GM15510 (cell line): ENCODE measurements around the gene CAVIN2.

Experiments used
- POLR2A ChIP-seq: IDR thresholded peaks from 3 replicates; pipeline ENCODE4 v1.6.1; 2011; ENCODE audit warnings: borderline replicate concordance; ENCODE audit not compliant: insufficient read length; ENCODE audit errors: extremely low read depth

CAVIN2 gene, protein sequence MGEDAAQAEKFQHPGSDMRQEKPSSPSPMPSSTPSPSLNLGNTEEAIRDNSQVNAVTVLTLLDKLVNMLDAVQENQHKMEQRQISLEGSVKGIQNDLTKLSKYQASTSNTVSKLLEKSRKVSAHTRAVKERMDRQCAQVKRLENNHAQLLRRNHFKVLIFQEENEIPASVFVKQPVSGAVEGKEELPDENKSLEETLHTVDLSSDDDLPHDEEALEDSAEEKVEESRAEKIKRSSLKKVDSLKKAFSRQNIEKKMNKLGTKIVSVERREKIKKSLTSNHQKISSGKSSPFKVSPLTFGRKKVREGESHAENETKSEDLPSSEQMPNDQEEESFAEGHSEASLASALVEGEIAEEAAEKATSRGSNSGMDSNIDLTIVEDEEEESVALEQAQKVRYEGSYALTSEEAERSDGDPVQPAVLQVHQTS

DNA sequence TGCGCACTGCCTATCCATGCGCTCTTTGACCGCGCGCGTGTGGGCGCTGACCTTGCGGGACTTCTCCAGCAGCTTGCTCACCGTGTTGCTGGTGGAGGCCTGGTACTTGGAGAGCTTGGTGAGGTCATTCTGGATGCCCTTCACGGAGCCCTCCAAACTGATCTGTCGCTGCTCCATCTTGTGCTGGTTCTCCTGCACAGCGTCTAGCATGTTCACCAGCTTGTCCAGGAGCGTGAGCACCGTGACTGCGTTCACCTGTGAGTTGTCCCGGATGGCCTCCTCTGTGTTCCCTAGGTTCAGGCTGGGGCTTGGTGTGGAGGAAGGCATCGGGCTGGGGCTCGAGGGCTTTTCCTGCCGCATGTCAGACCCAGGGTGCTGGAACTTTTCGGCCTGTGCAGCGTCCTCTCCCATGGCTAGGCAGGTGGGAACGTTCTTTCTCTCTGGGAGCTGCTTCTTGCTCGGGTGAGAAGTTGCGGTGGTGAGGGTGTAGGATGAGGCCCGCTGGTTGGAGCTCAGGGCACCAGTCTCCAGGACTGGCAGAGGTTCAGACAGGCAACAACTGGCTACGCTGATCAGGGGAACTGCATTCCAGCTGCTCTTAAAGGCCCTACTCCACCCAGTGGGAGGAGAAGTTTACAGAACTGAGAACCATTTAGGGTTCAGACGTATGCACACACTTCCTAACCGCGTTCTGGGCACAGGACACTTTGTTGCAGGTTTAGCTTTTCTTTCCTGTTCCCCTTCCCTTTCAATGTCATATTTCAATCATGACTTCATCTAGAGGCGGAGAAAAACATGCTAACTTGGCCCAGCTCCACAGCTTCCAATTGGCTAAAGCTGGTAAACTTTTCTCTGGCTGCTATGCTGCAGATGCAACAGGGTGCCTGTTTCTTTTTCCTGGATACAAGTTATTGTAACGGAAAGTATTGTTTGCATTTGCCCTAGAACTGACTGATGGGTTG, at the start of gene CAVIN2:
Gene CAVIN2, minus strand, starts transcription at position 574 of the 962 bp plus-strand sequence. Its CDS starts 163 bp downstream, at position 411.
- no peak for TF ChIP-seq POLR2A

DNA sequence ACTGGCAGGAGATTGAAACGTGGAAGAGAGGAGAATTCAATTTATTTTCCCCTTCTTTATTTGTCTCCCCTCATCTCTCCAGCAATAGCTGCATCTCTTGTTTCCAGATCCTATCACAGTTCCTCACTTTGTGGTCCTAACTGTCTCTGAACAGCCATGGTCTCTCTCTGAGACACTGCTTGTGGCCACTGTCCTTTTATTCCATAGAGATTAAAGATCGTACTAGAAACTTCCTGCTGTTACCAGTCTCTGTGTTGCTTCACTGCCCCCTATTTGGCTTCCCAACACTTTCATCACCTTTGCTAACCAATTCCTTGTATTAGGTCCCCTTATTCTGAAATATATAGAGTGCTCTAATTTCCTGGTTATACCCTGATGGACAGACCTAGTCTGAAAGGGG, 48.9 kb upstream of the CAVIN2 start:
- no peak for TF ChIP-seq POLR2A

DNA sequence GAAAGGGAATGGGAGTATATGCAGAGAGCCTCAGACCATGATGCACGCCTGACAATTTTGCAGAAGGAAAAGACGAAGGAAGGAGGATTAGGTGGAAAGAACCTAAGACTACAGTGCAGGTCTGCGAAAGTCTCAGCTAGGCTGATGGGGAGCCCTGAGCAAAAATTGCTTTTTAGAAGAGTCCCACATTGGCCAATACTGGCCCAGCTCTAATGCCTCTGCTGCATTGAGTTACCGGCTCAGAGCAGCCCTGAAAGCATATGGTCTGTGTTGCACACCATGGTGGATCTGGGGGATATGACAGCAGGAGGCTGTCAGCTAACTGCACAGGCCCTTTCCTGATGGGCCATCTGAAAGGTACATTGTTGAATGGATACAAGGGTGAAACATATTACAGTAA, 48.3 kb upstream of the CAVIN2 start:
- no peak for TF ChIP-seq POLR2A

DNA sequence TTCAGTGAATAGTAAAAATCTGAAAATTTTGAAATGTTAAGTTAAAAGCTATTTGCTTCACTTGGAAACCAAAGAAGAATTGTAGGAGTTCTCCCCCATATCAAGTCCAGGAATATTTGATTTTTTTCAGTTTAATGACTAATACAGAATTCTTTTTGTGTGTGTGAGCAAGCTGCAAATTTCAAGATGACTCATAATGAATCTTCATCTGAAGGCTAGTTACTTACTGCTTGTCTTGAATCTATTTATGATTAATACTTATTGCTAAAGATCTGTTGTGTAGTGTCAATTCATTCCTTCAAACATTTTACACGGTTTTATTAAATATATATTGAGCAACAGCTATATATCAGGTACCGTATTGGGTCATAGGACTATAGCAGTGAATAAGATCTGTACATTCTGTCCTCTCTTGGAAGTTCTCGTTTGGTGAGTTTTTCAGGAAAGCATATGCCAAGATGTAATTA, 47.8 kb upstream of the CAVIN2 start:
- no peak for TF ChIP-seq POLR2A

DNA sequence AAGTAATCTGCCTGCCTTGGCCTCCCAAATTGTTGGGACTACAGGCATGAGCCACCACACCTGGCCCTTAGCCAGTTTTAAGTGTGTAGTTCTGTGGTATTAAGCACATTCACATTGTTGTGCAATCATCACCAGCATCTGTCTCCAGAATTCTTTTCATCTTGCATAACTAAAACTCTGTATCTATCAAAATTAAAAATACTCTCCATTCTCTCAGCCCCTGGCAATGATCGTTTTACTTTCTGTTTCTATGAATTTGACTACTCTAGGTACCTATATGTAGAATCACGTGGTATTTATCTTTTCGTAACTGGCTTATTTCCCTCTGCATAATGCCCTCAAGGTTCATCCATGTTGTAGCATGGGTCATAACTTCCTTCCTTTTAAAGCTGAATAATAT, 45.5 kb upstream of the CAVIN2 start:
- no peak for TF ChIP-seq POLR2A

DNA sequence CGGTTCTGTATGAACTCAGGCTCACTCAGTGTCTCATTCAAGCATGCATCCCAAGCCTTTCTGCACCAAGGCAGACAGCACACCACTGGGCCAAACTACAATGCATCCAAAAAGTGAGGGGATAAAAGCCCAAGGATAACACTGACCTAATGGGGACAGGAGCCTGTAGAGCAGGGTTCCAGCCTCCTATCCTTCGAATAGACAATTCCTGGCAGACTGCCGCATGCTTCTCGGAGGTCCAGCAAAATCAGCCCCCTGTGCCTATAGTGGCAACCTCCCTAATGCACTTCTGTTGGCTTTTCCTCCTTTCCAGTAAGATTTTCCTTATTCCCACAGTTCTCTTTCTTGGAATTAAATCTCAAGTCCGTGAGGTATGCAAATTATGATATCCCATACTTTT, 44.8 kb upstream of the CAVIN2 start:
- no peak for TF ChIP-seq POLR2A

DNA sequence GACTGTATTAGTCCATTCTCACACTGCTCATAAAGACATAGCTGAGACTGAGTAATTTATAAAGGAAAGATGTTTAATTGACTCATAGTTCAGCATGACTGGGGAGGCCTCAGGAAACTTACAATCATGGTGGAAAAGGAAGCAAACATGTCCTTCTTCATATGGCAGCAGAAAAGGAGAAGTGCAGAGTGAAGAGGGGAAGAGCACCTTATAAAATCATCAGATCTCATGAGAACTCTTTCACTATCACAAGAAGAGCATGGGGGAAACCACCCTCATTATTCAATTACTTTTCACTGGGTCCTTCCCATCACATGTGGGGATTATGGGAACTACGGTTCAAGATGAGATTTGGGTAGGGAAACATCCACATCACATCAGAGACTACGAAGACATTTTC, 43.0 kb upstream of the CAVIN2 start:
- TF ChIP-seq POLR2A, result no peak

DNA sequence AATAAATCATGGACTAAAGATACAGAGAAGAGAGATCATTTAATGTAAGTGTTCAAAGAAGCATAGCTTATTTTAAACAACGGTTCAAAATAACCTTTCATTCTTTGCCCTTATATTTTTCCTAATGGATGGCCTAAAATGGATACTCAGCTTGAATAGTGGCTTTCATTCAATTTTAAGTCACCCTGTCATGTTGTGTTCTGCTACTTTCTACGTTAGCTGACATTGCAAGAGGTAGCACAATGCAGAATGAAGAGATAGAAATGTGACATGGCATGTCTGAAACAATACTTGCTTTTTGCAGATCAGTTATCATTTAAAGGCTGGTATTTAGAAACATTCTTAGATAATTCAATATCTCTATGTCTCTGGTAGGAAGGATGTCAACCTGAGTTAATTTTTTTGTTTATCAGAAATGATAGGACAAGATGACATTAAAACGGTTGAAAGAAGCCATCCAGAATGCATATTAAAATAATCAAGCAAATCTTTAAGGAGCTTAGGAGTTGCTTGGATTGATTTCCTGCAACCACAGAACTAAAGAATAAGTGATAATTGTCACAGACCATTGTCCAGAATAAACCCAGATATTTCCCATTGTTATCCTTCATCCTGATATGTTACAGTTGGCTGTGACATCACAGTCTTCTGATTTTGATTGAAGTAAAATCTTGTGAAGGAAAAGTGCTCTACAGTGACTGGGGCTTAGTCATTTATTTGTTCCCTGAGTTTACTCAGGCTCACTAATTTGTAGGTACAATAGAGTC, 41.7 kb upstream of the CAVIN2 start:
- no peak for TF ChIP-seq POLR2A

DNA sequence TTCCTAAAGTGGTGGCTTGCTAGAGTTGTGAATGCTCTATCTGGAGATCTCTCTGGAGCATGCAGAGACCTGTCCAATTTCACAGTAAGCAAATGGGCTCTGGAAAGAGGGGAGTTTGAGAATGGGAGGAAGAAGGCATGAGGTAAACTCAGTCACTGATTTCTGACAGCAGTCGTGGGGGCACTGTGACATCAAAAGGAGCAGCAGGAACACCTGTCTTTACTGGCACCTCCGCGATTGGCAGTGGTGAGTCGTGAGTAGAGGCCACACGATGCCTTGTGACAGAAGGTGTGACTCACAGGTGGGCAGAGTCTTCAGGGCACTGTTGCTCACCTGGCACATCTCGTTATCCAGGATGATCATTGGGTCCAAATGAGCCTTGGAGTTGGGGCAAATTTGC, 38.8 kb upstream of the CAVIN2 start:
- TF ChIP-seq POLR2A, result no peak

DNA sequence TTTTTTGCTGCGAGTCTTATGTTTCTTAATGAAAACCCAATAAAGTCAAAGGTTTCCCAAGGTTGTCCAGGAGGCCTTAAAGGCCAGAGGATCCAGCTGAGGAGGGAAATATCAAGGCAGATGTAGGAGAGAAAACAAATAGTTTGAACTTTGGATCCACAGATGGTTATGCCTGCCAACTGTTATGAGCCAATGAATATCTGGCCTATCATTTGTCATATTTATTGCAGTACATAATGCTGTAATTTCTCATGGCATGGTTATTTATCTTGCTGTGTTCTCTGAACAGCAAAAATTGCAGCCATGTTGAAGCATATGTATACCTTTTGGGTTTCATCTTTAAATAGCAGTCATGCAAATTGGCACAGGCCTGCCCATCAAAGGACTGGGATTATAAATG, 38.2 kb upstream of the CAVIN2 start:
- TF ChIP-seq POLR2A, result no peak

DNA sequence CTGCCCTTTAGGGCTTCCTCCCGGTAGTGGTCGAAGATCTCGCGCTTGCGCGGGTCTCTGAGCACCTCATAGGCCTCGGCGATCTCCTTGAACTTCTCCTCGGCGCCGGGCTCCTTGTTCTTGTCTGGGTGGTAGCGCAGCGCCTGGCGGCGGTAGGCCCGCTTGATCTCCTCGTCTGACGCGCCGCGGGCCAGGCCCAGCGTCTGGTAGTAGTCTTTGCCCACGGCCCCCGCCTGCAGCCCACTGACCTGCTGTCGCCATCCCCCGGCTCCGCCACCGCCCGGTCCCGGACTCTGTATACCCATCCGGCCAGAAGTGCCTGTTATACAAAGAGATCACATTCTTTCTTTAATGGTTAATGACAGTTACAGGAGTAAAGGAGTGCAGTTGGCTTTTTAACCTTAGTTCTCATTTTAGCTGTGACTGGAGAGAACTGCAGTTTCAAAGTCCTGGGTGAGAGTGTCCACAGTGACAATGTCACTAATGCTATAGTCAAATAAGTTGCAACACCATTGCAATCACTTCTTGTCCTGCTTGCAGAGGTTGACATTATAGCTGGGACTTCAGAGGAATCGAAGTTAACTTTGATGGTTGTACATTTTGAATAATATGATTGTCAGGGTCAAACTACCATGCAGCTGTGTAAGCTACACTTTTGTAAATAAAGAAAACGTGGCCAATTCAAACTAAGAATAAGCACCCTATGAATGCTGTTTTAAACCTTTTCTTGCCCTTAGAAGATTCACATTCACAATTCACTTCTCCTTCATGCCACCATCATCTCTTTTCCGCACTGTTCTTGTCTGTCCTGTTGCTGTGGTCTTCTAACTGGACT, 35.3 kb upstream of the CAVIN2 start:
- TF ChIP-seq POLR2A, result no peak

DNA sequence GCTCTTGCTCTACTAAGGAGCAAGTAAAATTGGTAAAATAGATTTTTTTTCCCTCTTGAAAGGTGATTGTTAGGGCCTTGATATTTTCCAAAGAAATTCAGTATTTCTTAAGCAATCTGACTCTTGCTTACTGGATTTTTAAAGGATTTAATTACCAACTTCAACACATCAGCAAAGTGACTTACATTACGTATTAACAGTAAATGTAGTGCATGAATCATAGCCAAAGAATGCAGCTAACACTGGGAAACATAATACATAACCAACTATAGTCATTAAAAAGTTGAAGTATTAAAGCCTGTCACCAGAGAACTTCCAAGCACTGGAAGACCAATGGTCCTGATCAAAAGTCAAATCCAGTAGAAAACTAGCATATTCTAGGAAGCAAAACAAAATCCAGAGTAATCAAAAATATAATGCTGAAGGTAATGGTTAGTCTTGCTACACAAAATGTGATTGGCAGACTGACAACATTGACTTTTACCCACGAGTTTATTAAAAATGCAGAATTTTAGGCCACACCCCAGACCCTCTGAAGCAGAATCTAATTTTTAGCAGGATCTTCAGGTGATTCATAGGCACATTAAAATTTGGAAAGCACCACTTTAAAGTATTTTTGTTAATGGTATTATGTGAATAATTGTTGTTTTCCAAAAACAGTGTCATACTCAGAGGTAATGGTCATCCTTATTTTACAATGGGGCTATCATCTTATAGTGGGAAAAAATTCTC, 31.8 kb upstream of the CAVIN2 start:
- no peak for TF ChIP-seq POLR2A

DNA sequence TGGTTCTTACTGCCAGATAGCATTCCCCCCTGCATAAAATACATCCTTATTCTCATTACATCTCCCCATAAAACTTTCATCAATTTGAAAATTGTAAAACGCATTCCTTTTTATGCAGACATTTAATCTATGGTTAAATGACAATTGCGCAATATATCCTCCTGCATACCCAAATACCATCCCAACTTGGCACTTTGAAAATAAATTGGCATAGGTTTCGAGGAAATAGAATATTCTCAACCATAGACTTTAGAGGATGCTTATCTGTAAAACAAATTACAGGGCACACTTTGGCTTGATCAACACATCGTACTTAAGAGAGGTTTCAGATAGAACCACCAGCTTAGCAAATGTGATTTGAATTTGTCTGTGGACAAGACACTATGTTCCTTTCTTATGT, 31.0 kb upstream of the CAVIN2 start:
- TF ChIP-seq POLR2A, result no peak
